ENCODE measurements around the gene SRMS. TPM values are rescaled to one million over a fixed set of nuclear protein-coding genes. Genes with fewer than 3 reads are reported as not detected.

SRMS gene, protein sequence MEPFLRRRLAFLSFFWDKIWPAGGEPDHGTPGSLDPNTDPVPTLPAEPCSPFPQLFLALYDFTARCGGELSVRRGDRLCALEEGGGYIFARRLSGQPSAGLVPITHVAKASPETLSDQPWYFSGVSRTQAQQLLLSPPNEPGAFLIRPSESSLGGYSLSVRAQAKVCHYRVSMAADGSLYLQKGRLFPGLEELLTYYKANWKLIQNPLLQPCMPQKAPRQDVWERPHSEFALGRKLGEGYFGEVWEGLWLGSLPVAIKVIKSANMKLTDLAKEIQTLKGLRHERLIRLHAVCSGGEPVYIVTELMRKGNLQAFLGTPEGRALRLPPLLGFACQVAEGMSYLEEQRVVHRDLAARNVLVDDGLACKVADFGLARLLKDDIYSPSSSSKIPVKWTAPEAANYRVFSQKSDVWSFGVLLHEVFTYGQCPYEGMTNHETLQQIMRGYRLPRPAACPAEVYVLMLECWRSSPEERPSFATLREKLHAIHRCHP
- total RNA-seq (2014; rRNA removed; shearing (Covaris generic)) (not detected in 2 replicates), total RNA-seq (2022) (0.42 TPM in 1 of 2 replicates, not detected in the other), Bru-seq, nascent RNA (percentile 15 among the genes with signal in this experiment), BruChase-seq, experiment 1, labeled RNA remaining after a 6-hour chase (percentile 12 among the genes with signal in this experiment), BruChase-seq, experiment 2, labeled RNA remaining after a 2-hour chase (percentile 16 among the genes with signal in this experiment)
- long read RNA-seq, partial matches to known transcripts: 0 of 2 reads
- long read RNA-seq, other reads (novel, unspliced or antisense): 2 of 2 reads

DNA sequence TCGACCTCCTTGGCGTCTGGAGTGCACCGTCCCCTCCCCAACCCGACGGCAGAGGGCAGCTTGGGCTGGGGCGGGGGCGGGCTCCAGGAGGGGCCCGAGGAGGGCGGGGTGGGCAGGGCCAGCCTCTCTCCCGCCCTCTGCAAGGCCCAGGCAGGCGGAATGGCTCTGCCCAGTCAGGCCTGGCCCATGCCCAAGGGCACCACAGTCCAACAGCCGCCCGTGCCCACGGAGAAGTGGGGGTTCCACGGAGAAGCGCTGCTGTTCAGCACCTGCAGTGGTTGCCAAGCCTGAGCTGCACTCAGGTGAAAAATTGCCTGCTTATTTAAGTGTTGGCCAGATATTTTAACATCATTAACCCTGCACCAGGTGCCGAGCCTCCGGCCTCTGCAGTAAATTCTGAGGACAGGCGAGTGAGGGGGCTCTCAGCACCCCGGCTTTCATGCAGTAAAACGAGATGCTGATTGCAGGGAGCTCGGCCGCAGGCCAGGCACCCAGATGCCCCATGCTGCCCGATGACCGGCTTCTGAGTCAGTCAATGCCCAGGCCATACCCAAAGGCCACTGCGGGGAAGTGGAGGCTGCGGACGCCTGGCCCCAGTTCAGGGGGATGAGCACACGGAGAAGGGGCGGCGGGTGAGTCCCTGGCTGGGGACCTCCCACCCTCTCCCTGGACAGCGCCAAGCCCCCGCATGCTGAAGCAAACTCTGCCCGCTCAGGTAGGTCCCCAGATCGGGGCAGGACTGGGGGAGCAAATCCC lies at the start of gene SRMS:
Gene SRMS (minus strand): TSS at position 25 of the 756 bp plus-strand sequence. CDS start 286 bp downstream, outside the sequence.
- H4K20me1 ChIP-seq (ENCODE audit: insufficient read depth, low read length): no peaks in the 10 kb centered on the region
- no peaks in the 10 kb centered on the region for H3K9me3 ChIP-seq (ENCODE audit: low read length)
- no peaks in the 10 kb centered on the region for H3K79me2 ChIP-seq (ENCODE audit: insufficient read depth, low read depth, low read length)
- H3K4me2 ChIP-seq (ENCODE audit: low read length): no peak within 1 kb of the TSS
- no peak within 1 kb of the TSS for H2AFZ ChIP-seq (ENCODE audit: low read length)
- H3K9me2 ChIP-seq (ENCODE audit: insufficient read depth, low read length): no peaks in the 10 kb centered on the region
- no peak for DNase-seq (ENCODE audit: low spot score)
- no peaks in the 10 kb centered on the region for H3K36me3 ChIP-seq (ENCODE audit: insufficient read depth, low read length)
- peaks cover 45% of the 10 kb centered on the region for H3K4me1 ChIP-seq (ENCODE audit: insufficient read depth, low read length, poor library complexity, severe bottlenecking)
- no peak within 1 kb of the TSS for H3K4me3 ChIP-seq (ENCODE audit: low read depth, low read length, poor library complexity, severe bottlenecking)
- ChIA-PET POLR2A (no interaction called here), CTCF (ENCODE audit: unreplicated experiment) (no interaction called here)
- BruUV-seq (replicated peaks): no TSS peak
- intact Hi-C loops (cut with micrococcal nuclease; ENCODE audit: unreplicated experiment): no loop called here
- no peak within 1 kb of the TSS for H3K27ac ChIP-seq (ENCODE audit: low read depth, low read length, poor library complexity, severe bottlenecking)
- TF ChIP-seq, protein P1, sequence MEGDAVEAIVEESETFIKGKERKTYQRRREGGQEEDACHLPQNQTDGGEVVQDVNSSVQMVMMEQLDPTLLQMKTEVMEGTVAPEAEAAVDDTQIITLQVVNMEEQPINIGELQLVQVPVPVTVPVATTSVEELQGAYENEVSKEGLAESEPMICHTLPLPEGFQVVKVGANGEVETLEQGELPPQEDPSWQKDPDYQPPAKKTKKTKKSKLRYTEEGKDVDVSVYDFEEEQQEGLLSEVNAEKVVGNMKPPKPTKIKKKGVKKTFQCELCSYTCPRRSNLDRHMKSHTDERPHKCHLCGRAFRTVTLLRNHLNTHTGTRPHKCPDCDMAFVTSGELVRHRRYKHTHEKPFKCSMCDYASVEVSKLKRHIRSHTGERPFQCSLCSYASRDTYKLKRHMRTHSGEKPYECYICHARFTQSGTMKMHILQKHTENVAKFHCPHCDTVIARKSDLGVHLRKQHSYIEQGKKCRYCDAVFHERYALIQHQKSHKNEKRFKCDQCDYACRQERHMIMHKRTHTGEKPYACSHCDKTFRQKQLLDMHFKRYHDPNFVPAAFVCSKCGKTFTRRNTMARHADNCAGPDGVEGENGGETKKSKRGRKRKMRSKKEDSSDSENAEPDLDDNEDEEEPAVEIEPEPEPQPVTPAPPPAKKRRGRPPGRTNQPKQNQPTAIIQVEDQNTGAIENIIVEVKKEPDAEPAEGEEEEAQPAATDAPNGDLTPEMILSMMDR (conservative IDR thresholded peaks at IDR 0.05; ENCODE audit: low read length): no peak
- TF ChIP-seq EZH2phosphoT487 (IDR thresholded peaks at IDR 0.05; ENCODE audit: borderline replicate concordance, low read depth, low read length): no peak

DNA sequence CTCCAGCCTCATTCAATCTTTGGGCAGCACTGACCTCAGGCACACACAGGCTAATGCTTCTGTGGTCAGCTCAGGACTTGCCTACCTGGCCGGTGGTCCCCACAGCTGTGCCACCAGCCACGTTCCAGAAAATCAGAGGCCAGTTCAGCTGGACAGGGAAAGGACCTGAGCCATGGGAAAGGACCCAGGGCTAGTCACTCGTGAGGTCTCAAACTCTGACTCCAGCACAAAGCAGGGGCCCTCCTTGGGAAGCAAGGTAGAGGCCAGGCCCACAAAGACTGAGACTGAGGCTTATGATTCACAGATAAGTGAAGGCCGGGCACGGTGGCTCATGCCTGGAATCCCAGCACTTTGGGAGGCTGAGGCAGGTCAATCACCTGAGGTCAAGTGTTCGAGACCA lies 48.9 kb upstream of the SRMS start:
- Histone ChIP-seq H3K79me2 (ENCODE audit: insufficient read depth, low read depth, low read length) (no peaks in the 10 kb centered on the region), H2AFZ (ENCODE audit: low read length) (no peak overlapping the region), H3K36me3 (ENCODE audit: insufficient read depth, low read length) (peaks cover 26% of the 10 kb centered on the region), H3K4me3 (ENCODE audit: low read depth, low read length, poor library complexity, severe bottlenecking) (no peak overlapping the region), H3K4me2 (ENCODE audit: low read length) (no peak overlapping the region), H3K4me1 (ENCODE audit: insufficient read depth, low read length, poor library complexity, severe bottlenecking) (no peaks in the 10 kb centered on the region), H3K27ac (ENCODE audit: low read depth, low read length, poor library complexity, severe bottlenecking) (no peak overlapping the region), H3K9me2 (ENCODE audit: insufficient read depth, low read length) (no peaks in the 10 kb centered on the region), H3K9me3 (ENCODE audit: low read length) (no peaks in the 10 kb centered on the region), H4K20me1 (ENCODE audit: insufficient read depth, low read length) (no peaks in the 10 kb centered on the region)
- BruUV-seq (replicated peaks): no TSS peak
- TF ChIP-seq, protein P1 (conservative IDR thresholded peaks at IDR 0.05; ENCODE audit: low read length): no peak
- no peak for TF ChIP-seq EZH2phosphoT487 (IDR thresholded peaks at IDR 0.05; ENCODE audit: borderline replicate concordance, low read depth, low read length)
- ChIA-PET POLR2A (no interaction called here), CTCF (ENCODE audit: unreplicated experiment) (no interaction called here)
- no peak for DNase-seq (ENCODE audit: low spot score)
- intact Hi-C loops (cut with micrococcal nuclease; ENCODE audit: unreplicated experiment): no loop called here

All from OCI-LY7 (cell line).